Activated naive CD4-positive, alpha-beta T cell treated with Interleukin-2 at 50 U/mL for 16 hours (primary cell): ENCODE data around the gene MOG.

Source experiments
- DNase-seq: peaks from one replicate; pipeline ENCODE4 v3.0.0-alpha.2; 2020

The MOG gene

DNA sequence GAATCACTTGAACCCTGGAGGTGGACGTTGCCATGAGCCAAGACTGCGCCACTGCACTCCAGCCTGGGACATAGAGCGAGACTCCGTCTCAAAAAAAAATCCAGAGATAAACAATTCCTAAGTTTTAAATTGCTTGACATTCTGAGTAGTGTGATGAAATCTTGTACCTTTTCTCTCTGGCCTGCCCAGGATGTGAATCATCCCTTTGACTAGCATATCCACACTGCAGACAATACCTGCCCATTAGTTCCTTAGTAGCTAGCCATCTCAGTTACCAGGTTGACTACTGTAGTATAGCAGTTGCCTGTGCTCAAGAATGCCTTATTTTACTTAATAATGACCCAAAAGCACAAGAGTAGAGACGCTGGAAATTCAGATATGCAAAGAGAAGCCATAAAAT lies 21.2 kb downstream of the MOG start:
- DNase-seq, result no peak

DNA sequence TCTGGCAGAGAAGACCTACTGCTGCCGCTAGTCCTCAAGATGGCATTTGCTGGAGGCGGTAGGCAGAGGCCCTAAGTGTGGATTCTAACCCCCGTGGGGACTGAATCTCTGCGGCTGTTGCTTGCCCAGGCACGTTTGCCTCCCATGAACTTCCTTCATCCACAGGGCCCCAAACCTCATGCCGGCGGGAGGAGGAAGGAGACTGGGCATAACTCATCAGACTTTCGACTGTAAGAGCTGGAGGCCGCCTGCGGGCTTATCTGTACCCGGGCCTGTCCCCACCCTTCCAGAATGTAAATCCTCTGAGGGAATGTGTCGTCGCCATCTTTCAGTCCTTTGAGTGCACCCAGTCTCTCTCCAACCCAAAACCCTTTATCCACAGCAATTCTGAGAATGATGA lies 23.1 kb downstream of the MOG start:
- no peak for DNase-seq

DNA sequence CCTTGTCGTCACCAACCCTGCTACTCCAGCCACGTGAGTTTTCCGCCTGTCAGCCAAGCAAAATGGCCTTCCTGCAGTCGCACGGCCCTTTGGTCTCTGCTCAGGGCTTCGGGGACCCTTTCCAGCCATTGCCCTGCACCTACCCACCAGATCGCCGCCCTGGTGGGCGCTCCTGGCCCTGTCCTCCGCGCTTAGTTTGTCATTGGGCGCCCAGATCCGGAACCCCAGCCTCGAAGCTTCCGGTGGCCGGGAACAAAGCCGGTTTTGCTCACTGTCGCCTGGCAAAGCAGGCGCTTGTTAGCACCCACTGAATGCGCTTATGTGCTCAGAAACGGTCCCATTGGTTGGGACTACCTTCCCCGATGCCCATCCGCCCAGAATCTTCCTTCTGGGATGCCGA lies 23.5 kb downstream of the MOG start:
- DNase-seq, result no peak

DNA sequence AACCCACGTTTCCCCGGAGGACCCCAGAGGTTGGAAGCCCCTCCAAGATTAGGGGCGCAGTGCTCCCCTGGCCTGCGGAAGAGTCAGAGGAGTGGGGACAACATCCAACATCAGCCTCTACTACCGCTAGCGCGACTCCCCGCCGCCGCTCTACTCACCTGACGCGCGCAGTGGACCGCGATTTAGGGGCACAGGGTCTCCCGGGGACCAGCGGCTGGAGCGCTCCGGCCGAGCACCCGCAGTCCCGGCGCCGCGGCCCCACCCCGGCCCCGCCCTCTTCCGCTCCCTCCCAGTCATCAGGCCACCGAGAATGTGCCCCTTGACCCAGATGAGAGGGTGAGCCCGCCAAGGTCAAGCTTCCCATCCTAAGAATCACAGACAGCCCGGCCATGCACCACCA lies 24.0 kb downstream of the MOG start, which contains the start of gene ZFP57:
TSS of gene ZFP57 (minus strand) at position 249 of the 400 bp plus-strand sequence. CDS start 4,149 bp downstream, outside the sequence.
- no peak for DNase-seq

DNA sequence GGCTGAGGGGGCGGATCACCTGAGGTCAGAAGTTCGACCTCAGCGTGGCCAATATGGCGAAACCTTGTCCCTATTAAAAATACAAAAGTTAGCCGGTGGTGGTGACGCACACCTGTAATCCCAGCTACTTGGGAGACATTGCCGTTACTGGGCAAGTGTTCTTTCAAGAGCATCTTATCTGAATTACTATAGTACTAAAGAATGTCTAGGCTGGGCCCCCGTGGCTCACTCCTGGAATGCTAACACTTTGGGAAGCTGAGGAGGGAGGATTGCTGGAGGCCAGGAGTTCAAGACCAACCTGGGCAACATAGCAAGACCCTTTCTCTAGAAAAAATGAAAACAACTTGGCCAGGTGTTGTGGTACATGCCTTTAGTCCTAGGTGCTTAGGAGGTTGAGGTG lies 24.9 kb downstream of the MOG start:
- no peak for DNase-seq

DNA sequence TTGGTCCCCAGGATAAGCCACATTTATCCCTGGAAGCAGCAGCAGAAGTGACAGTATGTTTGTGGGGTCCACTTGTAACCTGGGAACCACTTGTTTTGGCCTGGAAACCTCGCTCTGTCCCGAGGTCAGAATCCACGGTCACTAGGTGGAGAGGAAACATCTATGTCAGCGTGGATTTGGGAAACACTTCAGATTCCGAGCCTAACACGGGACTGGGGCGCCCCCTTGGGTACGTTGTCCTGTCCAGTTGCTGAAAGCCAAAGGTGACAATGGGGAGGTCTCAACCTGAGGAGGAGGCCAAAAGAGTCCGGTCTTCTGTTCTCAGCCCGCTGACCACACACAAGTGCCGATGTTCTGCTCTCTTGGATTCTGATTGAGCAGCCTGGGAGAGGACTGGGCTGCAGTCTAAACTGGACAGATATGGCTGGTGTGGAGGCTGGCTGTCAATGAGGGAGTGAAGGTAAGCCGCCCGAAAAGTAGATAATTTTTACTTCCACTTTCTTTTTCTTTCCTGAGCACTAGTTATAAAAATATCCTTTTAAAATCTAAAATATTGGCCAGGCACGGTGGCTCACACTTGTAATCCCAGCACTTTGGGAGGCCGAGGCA lies 28.9 kb downstream of the MOG start:
- no peak for DNase-seq

DNA sequence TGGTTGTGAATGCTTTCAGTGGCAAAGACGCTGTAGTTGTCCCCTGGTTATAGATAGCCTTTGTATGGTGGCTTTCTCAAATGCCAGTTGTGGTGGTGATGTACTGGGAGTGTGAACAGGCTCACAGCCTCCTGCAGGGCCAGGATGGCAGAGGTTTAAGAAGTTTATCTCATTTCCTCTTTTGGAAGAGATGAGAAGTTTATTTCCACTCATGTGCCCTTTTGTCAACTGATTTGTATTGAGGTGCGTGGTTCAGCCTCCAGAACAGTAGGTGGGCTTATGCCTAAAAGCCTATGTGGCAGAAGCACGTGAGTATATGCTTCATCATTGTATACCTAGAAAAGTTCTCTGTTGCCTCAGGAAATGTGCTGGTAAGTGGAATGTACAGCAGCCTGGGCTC lies 37.7 kb downstream of the MOG start:
- DNase-seq, result no peak

DNA sequence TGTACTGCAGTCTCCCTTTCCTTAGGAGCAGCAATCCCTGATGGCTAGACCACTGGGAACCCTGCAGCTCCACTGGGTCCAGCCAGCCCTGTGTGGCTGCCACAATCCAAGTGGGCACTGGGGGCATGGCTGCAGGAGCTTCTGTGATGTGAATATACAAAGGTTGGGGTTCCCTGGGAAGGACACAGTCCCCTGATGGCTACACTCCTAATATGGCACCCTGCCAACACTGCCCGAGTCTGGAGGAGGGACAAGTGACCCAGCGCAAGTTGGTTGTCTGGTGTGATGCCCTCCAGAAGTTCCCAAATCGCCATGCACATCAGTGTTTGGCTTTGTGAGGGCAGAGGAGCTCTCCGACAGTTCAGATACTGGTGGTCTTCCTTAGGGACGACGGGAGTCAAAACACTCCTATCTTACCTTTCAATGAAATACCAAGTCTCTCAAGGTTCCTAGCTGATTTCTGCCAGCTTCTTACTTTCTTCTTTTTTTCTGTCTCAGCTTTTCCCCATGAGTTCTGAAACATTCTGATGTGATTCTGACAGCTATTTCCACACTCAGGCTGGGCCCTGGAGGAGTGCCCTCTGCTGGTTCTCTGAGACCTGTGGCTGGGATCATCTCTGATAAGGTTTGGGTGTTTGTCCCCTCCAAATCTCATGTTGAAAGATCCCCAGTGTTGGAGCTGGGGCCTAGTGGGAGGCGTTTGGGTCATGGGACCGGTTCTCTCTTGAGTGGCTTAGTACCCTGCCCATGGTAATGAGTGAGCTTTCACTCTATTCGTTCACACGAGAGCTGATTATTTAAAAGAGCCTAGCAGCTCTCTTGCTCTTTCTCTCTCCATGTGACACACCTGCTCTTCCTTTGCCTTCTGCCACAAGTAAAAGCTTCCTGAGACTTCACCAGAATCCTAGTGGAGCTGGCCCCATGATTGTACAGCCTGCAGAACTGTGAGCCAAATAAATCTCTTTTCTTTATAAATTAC lies 39.5 kb downstream of the MOG start:
- DNase-seq, result no peak

DNA sequence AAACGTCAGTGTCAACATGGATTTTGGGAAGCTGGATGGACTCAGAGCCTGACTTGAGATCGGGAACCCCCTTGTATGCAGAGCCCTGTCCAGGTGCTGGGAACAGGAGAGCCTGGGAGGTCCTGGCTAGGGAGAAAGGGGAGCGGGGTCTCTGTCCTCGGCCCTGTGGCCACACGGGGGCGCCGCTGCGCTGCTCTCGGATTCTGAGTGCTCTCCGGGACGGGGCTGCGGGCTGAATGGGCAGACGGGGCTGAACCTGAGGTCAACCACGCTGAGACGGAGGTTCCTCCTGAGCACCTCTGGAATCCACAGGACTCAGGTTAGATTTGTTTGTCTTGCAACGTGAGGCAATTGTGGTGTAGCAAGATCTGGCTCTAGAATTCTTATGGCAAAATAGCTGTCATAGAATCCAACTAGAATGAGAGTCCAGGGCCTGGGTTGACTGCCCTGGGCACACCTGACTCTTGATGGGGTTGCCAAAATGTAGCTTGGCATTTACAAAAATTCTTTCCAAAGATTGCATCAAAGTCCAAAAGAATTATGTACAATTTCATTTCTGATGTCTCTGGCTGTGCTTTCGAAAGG lies 45.7 kb downstream of the MOG start:
- peak; percentile 82 for DNase-seq

DNA sequence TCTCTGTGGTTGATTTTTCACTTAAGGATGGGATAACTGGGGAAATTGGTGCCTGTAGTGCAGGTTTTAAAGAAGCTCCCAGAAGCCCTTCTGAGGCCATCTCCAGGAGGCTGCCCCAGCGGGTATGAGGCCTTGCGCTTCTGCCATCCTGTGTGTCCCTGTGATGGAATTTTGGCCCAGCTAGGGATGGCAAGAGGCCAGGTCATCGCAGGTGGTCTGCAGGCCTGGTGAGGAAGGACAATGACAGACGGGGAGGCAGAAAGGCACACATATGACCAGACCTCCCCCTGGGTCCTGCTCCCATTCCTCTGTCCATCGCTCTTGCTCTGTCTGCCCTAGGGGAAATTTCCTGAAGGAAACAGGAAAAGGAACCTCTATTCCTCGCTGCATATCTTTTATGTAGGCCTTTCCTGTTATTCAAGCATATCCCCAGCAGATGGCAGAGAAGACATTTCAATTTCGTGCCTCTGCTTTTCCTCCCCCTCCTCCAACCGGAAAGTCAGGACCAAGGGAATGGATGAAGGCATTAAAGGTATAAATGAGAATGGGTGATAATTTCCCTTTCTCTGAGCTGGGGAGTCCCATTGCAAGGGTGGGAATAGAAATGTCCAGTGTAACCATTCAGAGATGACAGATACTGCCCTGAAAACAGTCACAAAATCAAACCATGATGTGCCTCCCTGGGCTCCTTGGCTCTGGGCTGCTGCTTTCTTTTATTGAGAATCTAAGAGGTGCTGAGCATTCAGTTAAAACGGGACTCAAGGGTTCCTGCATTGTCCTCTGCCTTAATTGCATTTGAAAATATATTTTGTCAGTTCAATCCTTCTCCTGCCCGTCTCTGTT lies 48.7 kb downstream of the MOG start:
- DNase-seq, result no peak

DNA sequence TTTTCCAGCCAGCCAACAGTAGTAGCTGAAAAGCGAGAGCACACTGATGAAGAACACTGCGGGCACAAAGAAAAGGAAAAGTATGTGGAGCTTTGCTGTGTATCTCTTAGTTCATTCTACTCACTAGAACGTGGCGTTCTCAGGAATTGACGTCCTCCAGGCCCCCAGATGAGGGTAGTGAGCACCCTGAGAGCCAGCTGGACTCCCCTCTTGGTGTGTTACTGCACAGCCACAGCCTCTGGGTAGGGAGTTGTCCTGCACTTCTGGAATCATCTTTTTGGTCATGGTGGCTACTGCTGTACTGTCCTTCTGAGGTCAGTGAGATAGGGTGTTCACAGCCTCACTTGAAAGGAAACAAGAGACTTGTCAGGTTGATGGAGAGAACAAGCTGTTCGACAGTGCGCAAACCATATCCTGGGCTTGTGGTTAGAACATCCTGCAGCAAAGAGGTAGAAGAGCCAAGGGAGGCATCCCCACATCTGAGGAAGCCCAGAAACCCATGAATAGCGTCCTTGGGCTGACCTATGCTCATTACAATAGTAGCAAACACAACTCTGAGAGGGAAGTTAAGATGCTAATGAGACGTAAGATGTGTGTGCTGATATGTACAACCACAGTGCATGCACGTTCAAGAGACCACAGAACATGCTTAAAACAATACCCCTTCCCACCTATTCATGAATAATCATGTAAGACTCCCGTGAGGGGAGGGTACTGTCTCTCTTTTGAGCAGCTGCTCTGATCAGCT lies 51.7 kb downstream of the MOG start:
- DNase-seq, result peak; percentile 51

DNA sequence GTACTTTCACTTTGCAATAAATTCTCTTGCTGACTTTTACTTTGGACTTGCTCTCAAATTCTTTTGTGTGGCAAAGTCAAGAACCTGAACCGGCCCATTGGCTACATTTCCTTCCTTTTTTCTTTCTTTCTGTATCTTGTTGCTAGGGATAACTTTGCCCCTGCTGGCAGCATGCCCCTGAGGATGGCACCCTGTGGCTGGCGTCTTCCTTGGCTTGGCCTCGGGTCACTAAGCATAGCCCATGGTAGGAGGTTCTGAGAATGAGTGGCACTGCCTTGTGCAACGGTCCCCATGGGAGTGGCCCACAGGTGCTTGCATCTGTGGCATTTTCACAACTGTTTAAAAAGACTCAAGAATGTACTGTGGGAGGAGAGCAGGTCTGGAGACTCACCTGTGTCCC lies 52.3 kb downstream of the MOG start:
- DNase-seq, result no peak

DNA sequence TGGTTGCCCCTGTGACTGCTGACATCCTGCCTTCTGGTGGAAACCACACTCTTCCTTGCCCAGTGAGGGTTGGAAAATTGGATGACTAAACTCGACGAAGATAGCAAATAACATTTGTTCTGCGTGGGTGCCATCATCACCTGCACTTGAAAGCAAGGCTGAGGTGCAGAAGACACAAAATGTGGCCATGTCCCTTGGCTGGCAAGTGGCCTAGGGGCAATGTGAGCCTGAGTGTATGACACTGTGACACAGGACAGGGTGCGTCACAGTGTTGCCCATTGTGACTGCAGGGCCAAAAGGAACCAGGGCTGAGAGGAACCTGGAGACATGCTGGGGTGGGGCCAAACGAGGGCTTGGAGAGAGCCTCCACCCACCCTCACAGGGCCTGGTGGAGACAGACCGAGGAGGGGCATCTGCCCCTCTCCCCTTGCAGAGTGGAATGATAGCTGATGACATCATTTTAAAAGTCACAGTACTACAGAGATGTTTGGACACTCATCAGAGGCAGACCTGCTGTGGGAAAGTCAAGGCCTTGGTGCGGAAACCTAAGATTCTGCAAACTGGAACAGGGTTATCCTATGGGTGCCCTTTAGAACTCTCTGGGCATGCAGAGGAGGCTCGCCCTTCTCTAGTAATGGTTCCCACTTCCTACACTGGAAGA lies 53.5 kb downstream of the MOG start:
- DNase-seq, result no peak

DNA sequence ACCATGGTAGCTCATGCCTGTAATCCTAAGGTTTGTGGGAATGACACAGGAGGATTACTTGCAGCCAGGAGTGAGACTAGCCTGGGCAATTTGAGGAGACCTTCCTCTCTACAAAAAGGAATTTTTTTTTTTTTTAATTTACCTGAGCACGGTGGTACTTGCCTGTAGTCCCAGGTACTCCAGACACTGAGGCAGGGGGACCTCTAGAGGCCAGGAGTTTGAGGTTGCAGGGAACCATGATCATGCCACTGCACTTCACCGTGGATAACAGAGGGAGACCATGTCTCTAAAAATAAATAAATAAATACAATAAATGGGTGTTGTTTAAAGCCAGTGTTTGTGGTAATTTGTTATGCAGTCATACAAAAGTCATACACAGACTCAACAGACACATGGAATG lies 64.0 kb downstream of the MOG start:
- no peak for DNase-seq
